KG1 (cell line): Measurements from ENCODE around the gene CSAG2.
"Not testable (repeated sequence)": the region's sequence is repeated elsewhere in the genome, so short reads cannot be mapped to it uniquely, and the experiment has no call there.

Experiments
- DNase-seq: peaks from one replicate; lab custom pipeline; 2025; lab: John Stamatoyannopoulos, UW

The CSAG2 gene

GRCh38 chrX:152709173-152709572, at the start of gene CSAG2:
Gene CSAG2, minus strand, starts transcription at chrX:152709273. Its CDS starts 161 bp downstream, at chrX:152709112.
- DNase-seq: not testable (repeated sequence)

DNA sequence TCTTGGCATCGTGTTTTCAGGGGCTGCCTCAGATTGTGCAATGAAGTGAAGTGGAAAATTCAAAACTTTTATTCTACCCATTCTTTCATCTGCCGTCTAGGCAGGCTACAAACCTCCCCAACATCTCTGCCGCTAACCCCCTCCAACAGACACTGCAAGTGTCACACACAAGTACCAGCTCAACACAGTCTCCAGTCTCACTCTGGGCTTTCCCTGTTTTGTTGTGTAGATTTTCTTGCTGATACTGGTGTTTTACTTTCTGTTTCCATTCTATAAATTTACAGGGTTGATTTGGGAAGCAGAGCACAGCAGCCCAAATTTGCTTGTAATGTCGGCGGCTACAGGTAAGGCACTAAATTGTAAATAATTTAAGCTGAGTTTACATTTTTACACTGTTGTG, 45.8 kb upstream of the CSAG2 start:
- not testable (repeated sequence) for DNase-seq

GRCh38 chrX:152753686-152754650, 44.9 kb upstream of the CSAG2 start, which contains the start of gene MAGEA2:
Gene MAGEA2, minus strand, starts transcription at chrX:152753842. Its CDS starts 2,479 bp downstream, at chrX:152751363.
- DNase-seq: not testable (repeated sequence)

- no peak for DNase-seq
Observed at GRCh38 chrX:152738560-152738959, 29.5 kb upstream of the CSAG2 start.

DNA sequence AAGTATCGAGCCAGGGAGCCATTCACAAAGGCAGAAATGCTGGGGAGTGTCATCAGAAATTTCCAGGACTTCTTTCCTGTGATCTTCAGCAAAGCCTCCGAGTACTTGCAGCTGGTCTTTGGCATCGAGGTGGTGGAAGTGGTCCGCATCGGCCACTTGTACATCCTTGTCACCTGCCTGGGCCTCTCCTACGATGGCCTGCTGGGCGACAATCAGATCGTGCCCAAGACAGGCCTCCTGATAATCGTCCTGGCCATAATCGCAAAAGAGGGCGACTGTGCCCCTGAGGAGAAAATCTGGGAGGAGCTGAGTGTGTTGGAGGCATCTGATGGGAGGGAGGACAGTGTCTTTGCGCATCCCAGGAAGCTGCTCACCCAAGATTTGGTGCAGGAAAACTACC, 27.5 kb upstream of the CSAG2 start:
- DNase-seq: not testable (repeated sequence)

DNA sequence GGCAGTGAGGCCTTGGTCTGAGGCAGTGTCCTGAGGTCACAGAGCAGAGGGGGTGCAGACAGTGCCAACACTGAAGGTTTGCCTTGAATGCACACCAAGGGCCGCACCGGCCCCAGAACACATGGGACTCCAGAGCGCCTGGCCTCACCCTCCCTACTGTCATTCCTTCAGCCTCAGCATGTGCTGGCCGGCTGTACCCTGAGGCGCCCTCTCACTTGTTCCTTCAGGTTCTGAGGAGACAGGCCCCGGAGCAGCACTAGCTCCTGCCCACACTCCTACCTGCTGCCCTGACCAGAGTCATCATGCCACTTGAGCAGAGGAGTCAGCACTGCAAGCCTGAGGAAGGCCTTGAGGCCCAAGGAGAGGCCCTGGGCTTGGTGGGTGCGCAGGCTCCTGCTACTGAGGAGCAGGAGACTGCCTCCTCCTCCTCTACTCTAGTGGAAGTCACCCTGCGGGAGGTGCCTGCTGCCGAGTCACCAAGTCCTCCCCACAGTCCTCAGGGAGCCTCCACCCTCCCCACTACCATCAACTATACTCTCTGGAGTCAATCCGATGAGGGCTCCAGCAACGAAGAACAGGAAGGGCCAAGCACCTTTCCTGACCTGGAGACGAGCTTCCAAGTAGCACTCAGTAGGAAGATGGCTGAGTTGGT, 26.9 kb upstream of the CSAG2 start:
- DNase-seq: no peak

- no peak for DNase-seq
Observed at GRCh38 chrX:152735101-152735500, 26.0 kb upstream of the CSAG2 start.

DNA sequence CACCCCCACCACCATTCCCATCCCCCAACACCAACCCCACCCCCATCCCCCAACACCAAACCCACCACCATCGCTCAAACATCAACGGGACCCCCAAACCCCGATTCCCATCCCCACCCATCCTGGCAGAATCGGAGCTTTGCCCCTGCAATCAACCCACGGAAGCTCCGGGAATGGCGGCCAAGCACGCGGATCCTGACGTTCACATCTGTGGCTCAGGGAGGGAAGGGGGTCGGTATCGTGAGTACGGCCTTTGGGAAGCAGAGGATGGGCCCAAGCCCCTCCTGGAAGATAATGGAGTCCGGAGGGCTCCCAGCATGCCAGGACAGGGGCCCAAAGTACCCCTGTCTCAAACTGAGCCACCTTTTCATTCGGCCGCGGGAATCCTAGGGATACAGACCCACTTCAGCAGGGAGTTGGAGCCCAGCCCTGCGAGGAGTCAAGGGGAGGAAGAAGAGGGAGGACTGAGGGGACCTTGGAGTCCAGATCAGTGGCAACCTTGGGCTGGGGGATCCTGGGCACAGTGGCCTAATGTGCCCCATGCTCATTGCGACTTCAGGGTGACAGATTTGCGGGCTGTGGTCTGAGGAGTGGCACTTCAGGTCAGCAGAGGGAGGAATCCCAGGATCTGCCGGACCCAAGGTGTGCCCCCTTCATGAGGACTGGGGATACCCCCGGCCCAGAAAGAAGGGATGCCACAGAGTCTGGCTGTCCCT, 25.2 kb upstream of the CSAG2 start:
- DNase-seq: not testable (repeated sequence)

DNA sequence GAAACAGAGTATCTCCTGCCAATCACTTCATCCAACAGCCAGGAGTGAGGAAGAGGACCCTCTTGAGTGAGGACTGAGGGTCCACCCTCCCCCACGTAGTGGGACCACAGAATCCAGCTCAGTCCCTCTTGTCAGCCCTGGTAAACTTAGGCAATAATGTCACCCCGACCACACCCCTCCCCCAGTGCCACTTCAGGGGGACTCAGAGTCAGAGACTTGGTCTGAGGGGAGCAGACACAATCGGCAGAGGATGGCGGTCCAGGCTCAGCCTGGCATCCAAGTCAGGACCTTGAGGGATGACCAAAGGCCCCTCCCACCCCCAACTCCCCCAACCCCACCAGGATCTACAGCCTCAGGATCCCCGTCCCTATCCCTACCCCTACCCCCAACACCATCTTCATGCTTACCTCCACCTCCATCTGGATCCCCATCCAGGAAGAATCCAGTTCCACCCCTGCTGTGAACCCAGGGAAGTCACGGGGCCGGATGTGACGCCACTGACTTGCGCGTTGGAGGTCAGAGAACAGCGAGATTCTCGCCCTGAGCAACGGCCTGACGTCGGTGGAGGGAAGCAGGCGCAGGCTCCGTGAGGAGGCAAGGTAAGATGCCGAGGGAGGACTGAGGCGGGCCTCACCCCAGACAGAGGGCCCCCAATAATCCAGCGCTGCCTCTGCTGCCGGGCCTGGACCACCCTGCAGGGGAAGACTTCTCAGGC, 24.3 kb upstream of the CSAG2 start, which contains the start of the genes CSAG1 and MAGEA12:
TSS of gene CSAG1 (minus strand) at position 461 of the 715 bp plus-strand sequence. CDS start 1,261 bp downstream, outside the sequence.
TSS of gene MAGEA12 (plus strand) at position 497 of the 715 bp plus-strand sequence. CDS start 2,405 bp downstream, outside the sequence.
- DNase-seq: no peak

DNA sequence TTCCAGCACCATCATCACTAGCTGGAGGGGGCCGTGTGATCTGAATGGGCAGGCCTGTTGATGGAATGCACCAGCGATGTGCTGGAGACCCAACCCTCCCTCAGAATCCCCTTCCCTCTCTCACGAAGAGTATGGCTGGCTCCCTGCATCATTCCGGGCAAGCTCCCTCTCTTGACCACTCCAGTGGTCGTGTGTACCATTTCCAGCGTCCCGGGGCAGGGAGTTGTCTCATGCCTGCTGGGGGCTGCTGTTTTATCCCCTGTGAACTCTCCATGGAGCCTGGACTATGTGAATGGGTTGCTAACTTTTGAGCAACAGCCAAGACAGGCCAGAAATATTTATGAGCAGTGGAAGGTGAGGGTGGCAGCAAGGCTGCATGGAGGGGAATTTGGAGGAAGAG, 16.3 kb upstream of the CSAG2 start:
- DNase-seq: no peak

- not testable (repeated sequence) for DNase-seq
Observed at GRCh38 chrX:152713815-152714787, 5.0 kb upstream of the CSAG2 start, which contains the start of gene MAGEA2B. Gene MAGEA2B, plus strand, starts transcription at chrX:152714628. Its CDS starts 2,479 bp downstream, at chrX:152717107.

GRCh38 chrX:152713195-152713594, 4.1 kb upstream of the CSAG2 start:
- not testable (repeated sequence) for DNase-seq

GRCh38 chrX:152706500-152706899, 2.6 kb downstream of the CSAG2 start:
- not testable (repeated sequence) for DNase-seq

DNA sequence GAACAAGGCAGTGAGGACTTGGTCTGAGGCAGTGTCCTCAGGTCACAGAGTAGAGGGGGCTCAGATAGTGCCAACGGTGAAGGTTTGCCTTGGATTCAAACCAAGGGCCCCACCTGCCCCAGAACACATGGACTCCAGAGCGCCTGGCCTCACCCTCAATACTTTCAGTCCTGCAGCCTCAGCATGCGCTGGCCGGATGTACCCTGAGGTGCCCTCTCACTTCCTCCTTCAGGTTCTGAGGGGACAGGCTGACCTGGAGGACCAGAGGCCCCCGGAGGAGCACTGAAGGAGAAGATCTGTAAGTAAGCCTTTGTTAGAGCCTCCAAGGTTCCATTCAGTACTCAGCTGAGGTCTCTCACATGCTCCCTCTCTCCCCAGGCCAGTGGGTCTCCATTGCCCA, 8.7 kb downstream of the CSAG2 start:
- not testable (repeated sequence) for DNase-seq

DNA sequence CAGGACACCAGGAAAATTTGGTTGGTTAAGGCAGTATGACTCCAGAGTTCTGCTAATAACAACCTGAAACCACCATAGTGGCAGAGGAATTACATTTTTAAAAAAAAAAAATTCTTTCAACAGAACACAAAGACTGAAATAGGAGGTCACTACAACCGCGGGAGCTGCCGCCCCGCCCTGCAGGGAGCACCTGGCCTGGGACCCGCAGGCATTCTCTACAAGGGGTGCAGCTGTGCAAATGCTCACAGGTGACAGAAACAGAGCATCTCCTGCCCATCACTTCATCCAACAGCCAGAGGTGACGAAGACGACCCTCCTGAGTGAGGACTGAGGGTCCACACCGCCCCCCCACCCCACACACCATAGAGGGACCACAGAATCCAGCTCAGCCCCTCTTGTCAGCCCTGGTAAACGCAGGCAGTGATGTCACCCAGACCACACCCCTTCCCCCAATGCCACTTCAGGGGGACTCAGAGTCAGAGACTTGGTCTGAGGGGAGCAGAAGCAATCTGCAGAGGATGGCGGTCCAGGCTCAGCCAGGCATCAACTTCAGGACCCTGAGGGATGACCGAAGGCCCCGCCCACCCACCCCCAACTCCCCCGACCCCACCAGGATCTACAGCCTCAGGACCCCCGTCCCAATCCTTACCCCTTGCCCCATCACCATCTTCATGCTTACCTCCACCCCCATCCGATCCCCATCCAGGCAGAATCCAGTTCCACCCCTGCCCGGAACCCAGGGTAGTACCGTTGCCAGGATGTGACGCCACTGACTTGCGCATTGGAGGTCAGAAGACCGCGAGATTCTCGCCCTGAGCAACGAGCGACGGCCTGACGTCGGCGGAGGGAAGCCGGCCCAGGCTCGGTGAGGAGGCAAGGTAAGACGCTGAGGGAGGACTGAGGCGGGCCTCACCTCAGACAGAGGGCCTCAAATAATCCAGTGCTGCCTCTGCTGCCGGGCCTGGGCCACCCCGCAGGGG, 10.8 kb downstream of the CSAG2 start, which contains the start of gene MAGEA3:
TSS of gene MAGEA3 (plus strand) at position 843 of the 980 bp plus-strand sequence. CDS start 2,039 bp downstream, outside the sequence.
- DNase-seq: not testable (repeated sequence)

DNA sequence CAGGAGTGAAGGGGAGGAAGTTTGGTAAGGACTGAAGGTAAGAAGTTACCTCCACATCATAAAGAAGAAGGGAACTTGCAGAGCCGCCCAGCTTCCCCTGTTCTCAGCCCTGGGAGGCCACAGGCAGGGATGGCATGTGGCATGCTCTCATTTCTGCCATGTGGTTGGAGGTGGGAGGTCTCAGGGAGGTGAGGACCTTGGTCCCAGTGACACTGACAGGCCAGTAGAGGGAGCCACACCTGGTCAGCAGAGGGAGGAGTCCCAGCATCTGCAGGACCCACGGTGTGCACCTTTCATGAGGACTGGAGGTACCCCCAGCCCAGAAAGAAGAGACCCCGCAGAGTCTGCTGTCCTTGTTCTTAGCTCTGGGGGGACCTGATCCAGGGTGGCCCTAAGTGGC, 28.1 kb downstream of the CSAG2 start:
- not testable (repeated sequence) for DNase-seq

- not testable (repeated sequence) for DNase-seq
Observed at GRCh38 chrX:152674652-152675051, 34.4 kb downstream of the CSAG2 start.

DNA sequence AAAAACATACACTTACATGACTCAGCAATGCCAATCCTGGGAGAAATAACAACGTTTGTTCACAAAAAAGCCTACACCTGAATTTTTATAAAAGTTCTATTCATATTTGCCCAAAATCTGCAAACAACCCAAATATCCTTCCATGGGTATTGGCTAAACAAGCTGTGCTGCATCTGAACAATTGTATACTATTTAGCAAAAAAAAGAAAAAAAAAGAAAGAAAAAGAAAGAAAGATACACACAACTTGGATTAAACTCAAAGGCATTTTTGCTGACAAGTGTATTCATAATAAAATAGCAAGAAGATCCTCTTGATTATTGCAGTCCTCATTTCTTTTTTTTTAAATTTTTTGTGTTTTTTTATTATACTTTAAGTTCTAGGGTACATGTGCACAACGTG, 34.9 kb downstream of the CSAG2 start:
- no peak for DNase-seq
